Cerebellar cortex (tissue), 1 donor: Measurements from ENCODE around the gene CCM2L.

Experiments
- DNase-seq: peaks from one replicate; pipeline ENCODE4 v3.0.0-alpha.2; 2015; ENCODE audit warnings: low spot score

Gene CCM2L

DNA sequence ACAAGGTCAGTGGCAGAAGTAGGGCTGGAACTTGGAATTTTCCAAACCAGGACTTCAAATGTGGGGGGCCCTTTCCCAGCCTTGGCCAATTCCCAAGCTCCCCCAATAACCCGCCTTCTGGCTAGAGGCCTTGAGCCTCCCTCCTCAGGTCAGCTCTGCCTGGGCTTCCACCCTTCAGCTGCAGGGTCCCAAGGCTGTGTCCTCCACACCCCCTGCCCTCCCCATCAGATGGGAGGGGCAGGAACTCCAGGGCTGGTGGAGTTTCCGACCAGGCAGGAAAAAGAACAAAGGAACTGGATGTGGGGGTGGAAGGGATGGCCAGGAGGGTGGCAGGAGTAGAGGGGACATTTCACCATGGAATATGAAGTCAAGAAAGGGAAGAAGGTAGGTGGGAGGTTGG is at the start of gene CCM2L:
Gene CCM2L (plus strand): TSS at position 338 of the 400 bp plus-strand sequence. CDS start 17 bp downstream, at position 355.
- DNase-seq = no peak

DNA sequence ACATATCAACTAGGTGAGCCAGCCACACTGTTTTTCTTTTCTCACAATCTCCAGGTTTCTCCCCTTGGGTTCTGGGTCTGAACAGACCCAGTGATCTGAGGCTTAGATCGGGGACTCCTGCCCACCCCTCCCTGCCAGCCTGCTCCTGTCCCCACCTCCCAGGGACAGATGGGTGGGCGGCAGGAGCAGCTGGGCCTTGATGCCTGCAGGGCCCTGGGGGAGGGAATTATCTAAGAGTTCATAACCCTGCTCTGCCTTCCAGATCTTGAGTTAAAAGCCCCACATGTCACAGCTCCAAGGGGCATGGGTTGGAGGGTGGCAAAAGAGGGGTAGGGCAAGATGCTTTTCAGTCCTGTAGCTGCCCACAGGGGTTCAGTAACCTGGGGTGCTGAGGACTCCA is 47.5 kb upstream of the CCM2L start:
- DNase-seq = no peak

DNA sequence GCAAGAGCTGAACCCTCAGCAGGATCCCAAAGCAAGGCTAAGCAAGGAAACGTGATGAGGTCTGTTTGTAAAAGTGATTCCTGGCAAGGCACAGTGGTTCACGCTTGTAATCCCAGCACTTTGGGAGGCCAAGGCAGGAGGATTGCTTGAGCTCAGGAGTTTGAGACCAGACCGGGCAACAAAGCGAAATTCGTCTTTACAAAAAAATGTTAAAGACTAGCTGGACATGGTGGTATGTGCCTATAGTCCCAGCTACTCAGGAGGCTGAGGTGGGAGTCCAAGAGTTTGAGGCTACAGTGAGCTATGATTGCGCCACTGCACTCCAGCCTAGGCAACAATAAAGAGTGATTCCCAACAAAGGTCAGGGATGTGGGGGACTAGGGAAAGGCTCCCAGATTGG is 46.3 kb upstream of the CCM2L start:
- DNase-seq = no peak

GRCh38 chr20:31966991-31967655 is 43.1 kb upstream of the CCM2L start:
- DNase-seq = peak; percentile 51

GRCh38 chr20:31967830-31968249 is 42.4 kb upstream of the CCM2L start, which contains the start of gene XKR7:
TSS of gene XKR7 (plus strand) at chr20:31968151. CDS start at chr20:31968176, 25 bp downstream.
- peak; percentile 68 for DNase-seq

DNA sequence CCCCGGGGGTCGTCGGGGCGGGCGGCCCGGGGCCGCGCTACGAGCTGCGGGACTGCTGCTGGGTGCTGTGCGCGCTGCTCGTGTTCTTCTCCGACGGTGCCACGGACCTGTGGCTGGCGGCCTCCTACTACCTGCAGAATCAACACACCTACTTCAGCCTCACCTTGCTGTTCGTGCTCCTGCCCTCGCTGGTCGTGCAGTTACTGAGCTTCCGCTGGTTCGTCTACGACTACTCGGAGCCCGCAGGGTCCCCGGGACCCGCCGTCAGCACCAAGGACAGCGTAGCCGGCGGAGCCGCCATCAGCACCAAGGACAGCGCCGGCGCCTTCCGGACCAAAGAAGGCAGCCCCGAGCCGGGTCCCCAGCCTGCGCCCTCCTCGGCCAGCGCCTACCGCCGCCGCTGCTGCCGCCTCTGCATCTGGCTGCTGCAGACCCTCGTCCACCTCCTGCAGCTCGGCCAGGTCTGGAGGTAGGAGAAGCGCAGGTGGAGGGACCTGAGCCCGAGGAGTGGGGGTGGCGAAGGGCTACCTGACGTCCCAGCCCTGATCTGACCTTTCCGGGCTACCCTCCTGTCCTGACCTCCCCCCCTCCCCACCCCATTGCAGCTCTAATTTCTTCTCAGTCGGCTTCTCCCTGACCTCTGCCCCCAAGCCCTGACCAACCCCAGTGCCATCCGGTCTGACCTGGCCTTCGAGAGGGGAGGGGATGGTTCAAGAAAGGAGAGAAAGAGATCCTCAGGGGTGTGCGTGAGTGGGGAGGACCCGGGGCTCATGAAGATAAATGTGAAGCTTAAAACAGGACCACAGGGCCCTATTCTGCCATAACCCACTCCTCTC is 41.7 kb upstream of the CCM2L start:
- peak; percentile 58 for DNase-seq

DNA sequence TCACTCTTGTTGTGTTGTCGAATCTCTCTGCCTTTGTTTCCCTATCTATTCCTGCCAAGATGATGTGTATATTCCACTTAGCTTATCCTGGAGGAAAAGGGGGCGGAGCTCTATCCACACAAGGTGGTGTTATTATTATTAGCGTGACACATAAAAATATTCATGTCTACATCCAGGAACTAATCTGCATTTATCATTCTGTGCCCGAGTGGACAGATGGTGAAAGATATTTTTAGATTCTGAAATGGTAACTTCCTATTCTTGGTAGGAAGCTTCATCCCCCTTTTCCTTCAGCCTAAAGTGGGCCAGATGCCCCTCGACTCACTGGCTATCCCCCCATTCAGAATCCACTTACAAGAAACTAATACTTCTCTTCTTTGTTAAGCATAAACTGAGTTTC is 40.2 kb upstream of the CCM2L start:
- DNase-seq = peak; percentile 80

DNA sequence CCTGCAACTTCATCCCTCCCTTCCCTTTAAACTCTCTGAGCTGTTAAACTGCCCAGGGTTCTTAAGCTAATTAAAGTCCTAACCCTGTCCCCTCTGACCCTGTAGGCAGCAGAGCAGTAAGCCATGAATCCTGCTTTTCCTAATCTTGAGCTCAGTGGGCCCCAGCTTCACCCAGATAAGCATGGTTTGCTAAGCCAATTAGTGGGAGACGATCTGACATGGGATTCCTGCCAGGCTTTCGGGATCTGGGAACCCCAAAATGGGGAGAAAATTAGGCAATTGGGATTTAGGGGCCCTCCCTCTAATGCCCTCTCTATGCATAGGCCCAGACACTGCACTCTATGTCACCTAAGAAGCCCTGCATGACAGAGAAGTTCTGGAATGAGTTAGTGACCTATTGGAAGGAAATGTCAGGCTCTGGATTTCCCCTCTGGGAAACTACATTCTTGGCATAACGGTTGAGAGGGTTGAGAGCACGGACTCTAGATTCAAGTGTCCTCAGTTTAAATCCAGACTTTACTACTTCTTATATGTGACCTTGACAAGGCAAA is 37.7 kb upstream of the CCM2L start:
- peak; percentile 90 for DNase-seq

GRCh38 chr20:31974296-31974695 is 35.9 kb upstream of the CCM2L start:
- no peak for DNase-seq

- DNase-seq = peak; percentile 79
Observed at GRCh38 chr20:31974951-31975487, 35.2 kb upstream of the CCM2L start.

DNA sequence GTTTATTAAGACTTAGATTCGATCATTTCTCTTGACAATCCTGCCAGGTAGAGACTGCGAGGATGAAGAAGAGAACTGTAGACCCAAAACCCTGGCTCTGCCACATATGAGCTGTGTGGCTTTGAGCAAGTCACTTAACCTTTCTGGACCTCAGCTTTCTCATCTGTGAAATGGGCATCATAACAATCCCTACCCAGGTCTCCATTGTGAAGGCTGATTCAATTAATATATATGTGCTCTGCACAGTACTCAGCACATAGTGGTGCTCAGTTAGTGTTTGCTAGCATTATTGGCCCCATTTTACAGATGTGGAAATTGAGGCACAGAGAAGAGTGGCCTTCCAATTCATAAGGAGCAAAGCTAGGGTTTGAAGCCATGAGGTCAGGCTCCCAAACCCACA is 34.4 kb upstream of the CCM2L start:
- no peak for DNase-seq

DNA sequence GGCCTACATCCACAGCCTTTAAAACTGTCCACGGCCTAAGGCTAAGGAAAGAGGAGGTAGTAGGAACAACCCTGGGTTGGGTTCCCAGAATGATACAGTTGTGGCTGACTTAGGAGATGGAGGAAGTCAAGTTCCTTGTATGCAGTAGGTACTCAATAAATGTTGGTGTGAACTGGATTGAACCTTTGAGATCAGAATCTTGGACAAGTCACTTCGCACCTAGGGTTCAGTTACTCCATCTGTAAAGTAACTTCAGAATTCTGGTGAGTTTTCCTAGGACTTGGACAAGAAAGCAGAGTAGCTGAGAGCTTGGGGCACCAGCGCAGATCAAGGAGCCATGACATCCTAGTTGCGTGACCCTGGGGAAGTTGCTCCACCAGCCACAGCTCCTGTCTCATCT is 33.2 kb upstream of the CCM2L start:
- DNase-seq = no peak

DNA sequence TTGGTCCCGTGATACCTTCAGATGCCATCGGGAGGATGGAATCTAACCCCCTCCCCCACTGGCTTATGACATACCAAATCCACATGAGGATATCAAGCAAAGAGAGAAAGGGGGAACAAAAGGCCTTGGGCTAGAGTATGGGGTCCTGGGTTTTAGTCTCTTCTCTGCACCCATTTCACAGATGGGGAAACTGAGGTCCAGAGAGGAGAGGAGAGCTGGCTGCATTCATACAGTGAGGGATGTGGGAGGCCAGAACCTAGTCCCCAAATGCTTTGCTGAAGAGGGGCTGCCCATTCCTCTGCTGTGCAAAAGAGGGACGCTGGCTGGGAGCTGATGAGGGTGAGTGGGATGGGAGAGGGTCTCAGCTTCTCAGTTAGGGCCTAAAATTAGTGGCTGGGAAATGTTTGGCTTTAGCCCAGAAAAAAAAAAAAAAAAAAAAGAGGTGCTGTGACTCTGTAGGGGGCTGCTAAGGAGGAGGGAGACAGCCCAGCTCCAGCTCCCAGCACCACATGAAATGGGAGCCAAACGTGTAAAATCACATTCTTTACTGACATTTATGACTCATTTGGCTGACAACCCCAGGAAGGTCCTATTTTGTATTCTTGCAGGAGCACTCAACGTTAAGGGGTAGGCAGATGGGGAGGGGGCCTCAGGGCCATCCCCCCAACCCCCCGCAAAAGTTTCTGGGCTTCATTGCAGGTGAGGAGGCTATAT is 30.4 kb upstream of the CCM2L start:
- no peak for DNase-seq

DNA sequence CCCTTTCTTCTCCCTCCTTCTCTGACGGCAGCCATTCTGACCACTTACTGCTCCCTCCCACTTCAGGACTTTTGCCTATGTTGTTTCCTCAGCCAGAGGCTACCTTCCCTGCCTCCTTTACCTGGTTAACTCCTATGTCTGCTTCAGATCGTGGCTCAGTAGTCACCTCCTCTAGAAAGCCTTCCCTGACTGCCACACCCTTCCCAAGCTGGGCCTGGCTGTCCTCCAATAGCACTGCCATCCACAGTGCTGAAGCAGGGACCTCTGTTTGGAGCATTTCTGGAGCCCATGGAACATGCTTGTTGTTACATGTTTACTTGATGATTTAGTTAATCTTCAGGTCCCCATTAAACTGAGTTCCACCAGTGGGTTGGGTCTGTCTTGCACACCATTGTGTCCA is 28.5 kb upstream of the CCM2L start:
- no peak for DNase-seq

GRCh38 chr20:31984981-31985471 is 25.2 kb upstream of the CCM2L start:
- DNase-seq = peak; percentile 65

GRCh38 chr20:31987744-31988143 is 22.5 kb upstream of the CCM2L start:
- peak; percentile 42 for DNase-seq

GRCh38 chr20:31988430-31989015 is 21.7 kb upstream of the CCM2L start:
- DNase-seq = no peak

GRCh38 chr20:31989030-31989645 is 21.1 kb upstream of the CCM2L start:
- DNase-seq = peak; percentile 77

GRCh38 chr20:31990641-31991338 is 19.4 kb upstream of the CCM2L start:
- DNase-seq = peak; percentile 63

DNA sequence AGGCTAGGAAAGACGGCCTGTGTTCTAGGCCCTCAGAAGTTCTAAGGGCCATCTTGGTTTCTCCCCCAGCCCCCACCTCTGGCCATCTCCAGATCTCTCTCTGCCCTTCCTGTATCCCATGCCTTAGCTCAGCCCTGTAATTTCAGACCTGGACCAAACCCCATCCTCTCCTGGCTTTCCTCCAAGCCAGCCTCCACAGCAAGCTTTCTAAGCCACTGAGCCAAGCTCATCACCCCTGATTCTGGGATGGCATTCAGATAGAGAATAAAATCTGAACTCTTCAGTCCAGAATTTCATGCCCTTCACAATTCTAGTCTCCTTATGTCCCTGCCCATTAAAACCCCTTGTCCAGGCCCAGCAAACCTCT is 18.9 kb upstream of the CCM2L start:
- DNase-seq = peak; percentile 88
